ENCODE measurements around the gene ZDHHC18. TPM values are rescaled to one million over a fixed set of nuclear protein-coding genes. Genes with fewer than 3 reads are reported as not detected.

ZDHHC18 gene
- total and polyA plus RNA-seq, 2 of the 8 experiments (the other 6 are each of a cell fraction or from before 2014, with no cell fraction given): 29.7 to 49.8 TPM

- Histone ChIP-seq H3K4me2 (ENCODE audit: insufficient read depth in 1 of 2, low read depth in 2 of 2, low read length in 2 of 2) (no peak overlapping the region), H3K14ac (ENCODE audit: insufficient read length) (no peak overlapping the region), H3K4me3 (ENCODE audit: extremely low read depth in 1 of 4, insufficient read depth in 2 of 4, low read depth in 3 of 4, low read length in 4 of 4) (no peak overlapping the region), H3K4ac (replicated peaks; ENCODE audit: insufficient read length, low read depth, low read length) (no peak overlapping the region), H2AFZ (ENCODE audit: low read length) (no peak overlapping the region), H3K56ac (replicated peaks; ENCODE audit: insufficient read length, low read depth, low read length) (no peak overlapping the region), H2BK12ac (ENCODE audit: low read depth, low read length) (no peak overlapping the region), H2BK120ac (replicated peaks; ENCODE audit: low read depth, low read length) (no peak overlapping the region), H3K18ac (ENCODE audit: extremely low read depth, low read length) (no peak overlapping the region), H3K27ac (ENCODE audit: low read depth, low read length) (no peak overlapping the region), H4K5ac (ENCODE audit: insufficient read length, low read depth, low read length) (no peak overlapping the region), H3K9me3 (ENCODE audit: insufficient read depth in 2 of 2, low read depth in 1 of 2, low read length in 1 of 2) (no peaks in the 10 kb centered on the region), H2BK20ac (ENCODE audit: low read length) (no peak overlapping the region), H2BK5ac (ENCODE audit: low read depth, low read length) (no peak overlapping the region), H3K4me1 (replicated peaks in 1 of 4; ENCODE audit: control insufficient read depth in 3 of 4, insufficient read depth in 4 of 4, low read length in 3 of 4) (peaks cover 0 to 4% (median 1%) of the 10 kb centered on the region in 4 experiments; a peak in 2 of 7 replicates), H3K79me2 (ENCODE audit: control insufficient read depth in 1 of 2, insufficient read depth in 2 of 2, low read length in 2 of 2) (no peaks in the 10 kb centered on the region), H2AK5ac (ENCODE audit: low read depth, low read length) (no peak overlapping the region), H3K9ac (replicated peaks in 1 of 4; ENCODE audit: extremely low read depth in 1 of 4, low read depth in 3 of 4, low read length in 3 of 4) (no peak overlapping the region), H3K23ac (ENCODE audit: insufficient read length) (no peak overlapping the region), H4K8ac (ENCODE audit: extremely low read depth, insufficient read depth, low read length) (no peak overlapping the region), H3K36me3 (ENCODE audit: control insufficient read depth in 2 of 4, insufficient read depth in 4 of 4, low read length in 3 of 4) (peaks cover 0 to 25% (median 15%) of the 10 kb centered on the region in 4 experiments; a peak in 5 of 8 replicates), H4K20me1 (replicated peaks in 1 of 2; ENCODE audit: control insufficient read depth in 1 of 2, insufficient read depth in 2 of 2, low read length in 2 of 2) (peaks cover 0 to under 1% of the 10 kb centered on the region in 2 experiments), H2BK15ac (ENCODE audit: low read length) (no peak overlapping the region), H3K27me3 (replicated peaks in 1 of 4; ENCODE audit: control insufficient read depth in 3 of 4, extremely low read depth in 1 of 4, insufficient read depth in 3 of 4, low read length in 3 of 4) (no peaks in the 10 kb centered on the region), H3K23me2 (ENCODE audit: low read depth, low read length) (no peaks in the 10 kb centered on the region), H4K91ac (replicated peaks; ENCODE audit: insufficient read length, low read length) (no peak overlapping the region), H3K79me1 (ENCODE audit: low read depth, low read length) (no peaks in the 10 kb centered on the region)
- POLR2A ChIA-PET (ENCODE audit: partially characterized antibody): interaction anchor here (1.5 kb wide), 1 partner anchor 10 kb away, joined by 5 read pairs; no protein-coding TSS in a partner anchor
- FAIRE-seq (no peak), DNase-seq (ENCODE audit: low read depth in 1 of 2, low spot score in 2 of 2) (no peak)
- CTCF ChIA-PET (ENCODE audit: partially characterized antibody): interaction anchor here (1.2 to 4.6 kb wide), 12 partner anchors 12 to 245 kb away, joined by 3 to 57 read pairs (median 7); no protein-coding TSS in a partner anchor
- WGBS, 2 experiments (ENCODE audit: extremely low coverage in 1 of 2, insufficient coverage in 1 of 2, insufficient read length in 1 of 2, insufficient replicate concordance in 2 of 2, low coverage in 1 of 2, low lambda C conversion rate in 2 of 2, missing lambda C conversion rate in 1 of 2): 93% methylated on average over 10 of the region's 10 CpGs; no CpG with 5 or more reads in 1 of the 2 experiments
- TF ChIP-seq SAP30 (IDR thresholded peaks at IDR 0.05; ENCODE audit: insufficient read depth, insufficient replicate concordance, low read length) (no peak), TCF12 (IDR thresholded peaks at IDR 0.05; ENCODE audit: low read depth, low read length) (no peak), KDM5A (IDR thresholded peaks at IDR 0.05; ENCODE audit: low read length) (no peak), USF2 (IDR thresholded peaks at IDR 0.05; ENCODE audit: low read length) (no peak)
Measured at GRCh38 chr1:26848499-26848898, 22.0 kb downstream of the ZDHHC18 start.

All from H1 (cell line).